HepG2 (cell line): ENCODE results near the gene TSC22D2. TPM values are rescaled to one million over a fixed set of nuclear protein-coding genes. Genes with fewer than 3 reads are reported as not detected.

Source experiments
- BHLHE40 ChIP-seq: IDR thresholded peaks from 2 replicates; pipeline ENCODE4 v1.6.1; 2011; ENCODE audit warnings: low read length, improper control_type of control experiment
- ETV5 ChIP-seq: IDR thresholded peaks from 2 replicates; pipeline ENCODE4 v1.6.1; 2018; ENCODE audit warnings: missing biosample characterization, missing genetic modification reagents, inconsistent platforms, borderline replicate concordance
- FOSL2 ChIP-seq: sonication (generic); formaldehyde crosslinking; IDR thresholded peaks from 2 replicates; pipeline ENCODE4 v1.4.0; 2020; ENCODE audit warnings: missing genetic modification reagents
- KAT7 ChIP-seq: IDR thresholded peaks from 2 replicates; pipeline ENCODE4 v1.6.1; 2018; ENCODE audit warnings: borderline replicate concordance, missing compliant biosample characterization
- KDM5B ChIP-seq: sonication (generic); formaldehyde crosslinking; IDR thresholded peaks from 2 replicates; pipeline ENCODE4 v1.4.0; 2020; ENCODE audit warnings: missing genetic modification reagents, mild to moderate bottlenecking, borderline replicate concordance
- NR2C2 ChIP-seq: sonication (generic); formaldehyde crosslinking; IDR thresholded peaks from 2 replicates; pipeline ENCODE4 v1.4.0; 2020; ENCODE audit warnings: missing genetic modification reagents, mild to moderate bottlenecking, moderate library complexity, borderline replicate concordance
- PPARG ChIP-seq: conservative IDR thresholded peaks from 2 replicates; pipeline ENCODE4 v1.6.1; 2016; ENCODE audit warnings: missing biosample characterization, missing genetic modification reagents
- RBM39 ChIP-seq: fragments of 200-400 bp; formaldehyde crosslinking; IDR thresholded peaks from one replicate; pipeline ENCODE4 v1.6.1; 2018; ENCODE audit warnings: antibody characterized with exemption, mild to moderate bottlenecking, low read depth, low read length; ENCODE audit not compliant: poor library complexity, severe bottlenecking
- RXRB ChIP-seq: IDR thresholded peaks from 2 replicates; pipeline ENCODE4 v1.6.1; 2016; ENCODE audit warnings: borderline replicate concordance, missing genetic modification reagents, missing compliant biosample characterization
- SAP130 ChIP-seq: IDR thresholded peaks from 2 replicates; pipeline ENCODE4 v1.6.1; 2016; ENCODE audit warnings: low read depth
- SATB2 ChIP-seq: sonication (generic); formaldehyde crosslinking; IDR thresholded peaks from 2 replicates; pipeline ENCODE4 v1.5.0; 2020; ENCODE audit warnings: missing genetic modification reagents
- TEAD2 ChIP-seq: sonication (generic); formaldehyde crosslinking; IDR thresholded peaks from 2 replicates; pipeline ENCODE4 v1.9.0; 2021; ENCODE audit warnings: missing genetic modification reagents
- ZMYM4 ChIP-seq: sonication (generic); formaldehyde crosslinking; IDR thresholded peaks from 2 replicates; pipeline ENCODE4 v1.8.1; 2023; ENCODE audit warnings: mild to moderate bottlenecking, missing genetic modification reagents
- ZNF3 ChIP-seq: IDR thresholded peaks from 2 replicates; pipeline ENCODE4 v1.7.0; 2017; ENCODE audit warnings: inconsistent platforms
- ZNF430 ChIP-seq: sonication (generic); formaldehyde crosslinking; IDR thresholded peaks from 2 replicates; pipeline ENCODE4 v1.9.0; 2021; ENCODE audit warnings: mild to moderate bottlenecking, missing genetic modification reagents
- polyA plus RNA-seq, 8 experiments: library from polyadenylated mRNA; depleted of rRNA in 3 of 8; stranded (reverse) in 7 of 8; unstranded in 1 of 8; fragments of >200 nt; fragmentation: Illumina TruSeq in 4 of 8; extraction: Trizol in 4 of 8; gene quantifications; 2 replicates each; pipeline versions ENCODE4 v1.2.1 to v1.2.3, GENCODE V29; 2011 to 2016; ENCODE audit warnings: low read depth in 4 of 8, missing spikeins in 1 of 8, mixed read lengths in 1 of 8; ENCODE audit not compliant: insufficient read depth in 1 of 8
- total RNA-seq, 5 experiments: library from RNA; depleted of rRNA; stranded (reverse); fragments of >200 nt; fragmentation: Illumina TruSeq; extraction: Trizol; gene quantifications; 2 replicates each; pipeline ENCODE4 v1.2.3, GENCODE V29; 2016; ENCODE audit warnings: low read depth in 1 of 5
- TF ChIP-seq, protein P1 (sequence below), 2 experiments: sonication (generic) in 1 of 2; formaldehyde crosslinking in 1 of 2; IDR thresholded peaks; 2 replicates each; pipeline versions ENCODE4 v1.5.1 to v1.6.1; 2011 to 2020; ENCODE audit warnings: borderline replicate concordance in 1 of 2, low read depth in 1 of 2, low read length in 1 of 2, mild to moderate bottlenecking in 1 of 2, missing genetic modification reagents in 1 of 2, moderate library complexity in 1 of 2
- TF ChIP-seq, protein P2 (sequence below): sonication (generic); formaldehyde crosslinking; IDR thresholded peaks from 2 replicates; pipeline ENCODE4 v1.4.0; 2020; ENCODE audit warnings: mild to moderate bottlenecking, missing genetic modification reagents
- TF ChIP-seq, protein P3 (sequence below): sonication (generic); formaldehyde crosslinking; IDR thresholded peaks from 2 replicates; pipeline ENCODE4 v1.4.0; 2020; ENCODE audit warnings: low read depth, mild to moderate bottlenecking, missing genetic modification reagents
- TF ChIP-seq, protein P4 (sequence below): IDR thresholded peaks from 2 replicates; pipeline ENCODE4 v1.6.1; 2016; ENCODE audit warnings: missing compliant biosample characterization, missing genetic modification reagents, borderline replicate concordance
- TF ChIP-seq, protein P5 (sequence below): IDR thresholded peaks from 2 replicates; pipeline ENCODE4 v1.6.1; 2016
- TF ChIP-seq, protein P6 (sequence below): IDR thresholded peaks from 2 replicates; pipeline ENCODE4 v1.6.1; 2016; ENCODE audit warnings: low read depth

Gene TSC22D2
- total and polyA plus RNA-seq, 2 of the 13 experiments (the other 11 are each of a cell fraction or from before 2014, with no cell fraction given): 4.6 to 8.2 TPM

DNA sequence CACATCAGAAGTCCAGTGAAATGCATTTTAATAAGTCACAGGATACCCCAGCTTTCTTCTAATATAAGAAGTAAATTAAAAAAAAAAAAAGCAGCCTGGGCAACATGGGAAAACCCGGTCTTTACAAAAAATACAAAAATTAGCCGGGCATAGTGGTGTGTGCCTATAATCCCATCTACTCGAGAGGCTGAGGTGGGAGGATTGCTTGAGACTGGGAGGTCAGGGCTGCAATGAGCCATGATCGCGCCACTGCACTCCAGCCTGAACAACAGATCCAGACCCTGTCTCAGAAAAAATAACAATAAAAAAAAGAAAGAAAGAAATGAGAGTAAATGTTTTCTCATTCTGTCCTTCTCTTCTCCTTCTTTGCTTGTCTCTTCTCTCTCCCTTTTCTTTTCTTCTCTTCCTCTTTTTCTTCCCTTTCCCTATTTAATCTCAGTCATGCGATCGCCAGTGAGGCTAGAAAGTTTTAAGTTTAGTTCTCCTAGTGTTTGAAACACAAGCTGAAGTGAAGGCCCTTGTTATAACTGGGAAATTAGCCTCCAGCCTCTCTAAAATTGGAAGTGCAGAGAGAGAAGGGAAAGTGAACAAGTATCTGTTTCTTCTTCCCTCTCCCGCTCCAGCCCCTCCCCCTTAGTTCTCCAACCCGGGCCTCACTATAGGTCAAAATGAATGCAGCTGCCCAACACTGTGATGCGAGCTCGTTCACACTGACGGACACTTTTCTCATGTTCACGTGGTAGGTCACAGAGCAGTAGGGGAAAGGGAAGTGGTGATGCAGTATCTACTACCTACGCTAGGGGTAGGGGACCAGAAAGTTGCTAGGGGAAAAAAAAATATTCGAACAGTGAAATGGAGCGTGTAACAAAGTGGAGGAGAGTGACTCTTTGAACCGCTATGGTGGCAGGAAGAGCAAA, 23.5 kb upstream of the TSC22D2 start (continued):
- TF ChIP-seq, protein P1, sequence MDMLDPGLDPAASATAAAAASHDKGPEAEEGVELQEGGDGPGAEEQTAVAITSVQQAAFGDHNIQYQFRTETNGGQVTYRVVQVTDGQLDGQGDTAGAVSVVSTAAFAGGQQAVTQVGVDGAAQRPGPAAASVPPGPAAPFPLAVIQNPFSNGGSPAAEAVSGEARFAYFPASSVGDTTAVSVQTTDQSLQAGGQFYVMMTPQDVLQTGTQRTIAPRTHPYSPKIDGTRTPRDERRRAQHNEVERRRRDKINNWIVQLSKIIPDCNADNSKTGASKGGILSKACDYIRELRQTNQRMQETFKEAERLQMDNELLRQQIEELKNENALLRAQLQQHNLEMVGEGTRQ (IDR thresholded peaks at IDR 0.05; ENCODE audit: low read depth, low read length): peak; percentile 37; the same call in 1 of the 2 replicates
- TF ChIP-seq, protein P1 (CRISPR knock-in tag; IDR thresholded peaks at IDR 0.05; ENCODE audit: borderline replicate concordance): no peak; the same call in 1 of the 2 replicates
- TF ChIP-seq, protein P2, sequence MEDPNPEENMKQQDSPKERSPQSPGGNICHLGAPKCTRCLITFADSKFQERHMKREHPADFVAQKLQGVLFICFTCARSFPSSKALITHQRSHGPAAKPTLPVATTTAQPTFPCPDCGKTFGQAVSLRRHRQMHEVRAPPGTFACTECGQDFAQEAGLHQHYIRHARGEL: no peak
- TF ChIP-seq RBM39 (no peak), TEAD2 (CRISPR knock-in tag) (no peak), FOSL2 (CRISPR knock-in tag) (0 out of 2 replicates have a peak, but pooled peaks have one; percentile 25), SATB2 (CRISPR knock-in tag) (no peak), BHLHE40 (no peak), ZNF3 (no peak), KAT7 (no peak), SAP130 (peak; percentile 58), NR2C2 (0 out of 2 replicates have a peak, but pooled peaks have one; percentile 27), KDM5B (CRISPR knock-in tag) (no peak), RXRB (peak; percentile 95), ETV5 (CRISPR knock-in tag) (no peak), ZMYM4 (CRISPR knock-in tag) (peak; percentile 82), ZNF430 (CRISPR knock-in tag) (no peak), PPARG (CRISPR knock-in tag) (peak; percentile 98)
- TF ChIP-seq, protein P3, sequence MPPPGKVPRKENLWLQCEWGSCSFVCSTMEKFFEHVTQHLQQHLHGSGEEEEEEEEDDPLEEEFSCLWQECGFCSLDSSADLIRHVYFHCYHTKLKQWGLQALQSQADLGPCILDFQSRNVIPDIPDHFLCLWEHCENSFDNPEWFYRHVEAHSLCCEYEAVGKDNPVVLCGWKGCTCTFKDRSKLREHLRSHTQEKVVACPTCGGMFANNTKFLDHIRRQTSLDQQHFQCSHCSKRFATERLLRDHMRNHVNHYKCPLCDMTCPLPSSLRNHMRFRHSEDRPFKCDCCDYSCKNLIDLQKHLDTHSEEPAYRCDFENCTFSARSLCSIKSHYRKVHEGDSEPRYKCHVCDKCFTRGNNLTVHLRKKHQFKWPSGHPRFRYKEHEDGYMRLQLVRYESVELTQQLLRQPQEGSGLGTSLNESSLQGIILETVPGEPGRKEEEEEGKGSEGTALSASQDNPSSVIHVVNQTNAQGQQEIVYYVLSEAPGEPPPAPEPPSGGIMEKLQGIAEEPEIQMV: no peak
- TF ChIP-seq, protein P4, sequence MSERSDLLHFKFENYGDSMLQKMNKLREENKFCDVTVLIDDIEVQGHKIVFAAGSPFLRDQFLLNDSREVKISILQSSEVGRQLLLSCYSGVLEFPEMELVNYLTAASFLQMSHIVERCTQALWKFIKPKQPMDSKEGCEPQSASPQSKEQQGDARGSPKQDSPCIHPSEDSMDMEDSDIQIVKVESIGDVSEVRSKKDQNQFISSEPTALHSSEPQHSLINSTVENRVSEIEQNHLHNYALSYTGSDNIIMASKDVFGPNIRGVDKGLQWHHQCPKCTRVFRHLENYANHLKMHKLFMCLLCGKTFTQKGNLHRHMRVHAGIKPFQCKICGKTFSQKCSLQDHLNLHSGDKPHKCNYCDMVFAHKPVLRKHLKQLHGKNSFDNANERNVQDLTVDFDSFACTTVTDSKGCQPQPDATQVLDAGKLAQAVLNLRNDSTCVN: no peak
- TF ChIP-seq, protein P5, sequence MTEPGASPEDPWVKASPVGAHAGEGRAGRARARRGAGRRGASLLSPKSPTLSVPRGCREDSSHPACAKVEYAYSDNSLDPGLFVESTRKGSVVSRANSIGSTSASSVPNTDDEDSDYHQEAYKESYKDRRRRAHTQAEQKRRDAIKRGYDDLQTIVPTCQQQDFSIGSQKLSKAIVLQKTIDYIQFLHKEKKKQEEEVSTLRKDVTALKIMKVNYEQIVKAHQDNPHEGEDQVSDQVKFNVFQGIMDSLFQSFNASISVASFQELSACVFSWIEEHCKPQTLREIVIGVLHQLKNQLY (CRISPR knock-in tag): peak; percentile 92
- TF ChIP-seq, protein P6, sequence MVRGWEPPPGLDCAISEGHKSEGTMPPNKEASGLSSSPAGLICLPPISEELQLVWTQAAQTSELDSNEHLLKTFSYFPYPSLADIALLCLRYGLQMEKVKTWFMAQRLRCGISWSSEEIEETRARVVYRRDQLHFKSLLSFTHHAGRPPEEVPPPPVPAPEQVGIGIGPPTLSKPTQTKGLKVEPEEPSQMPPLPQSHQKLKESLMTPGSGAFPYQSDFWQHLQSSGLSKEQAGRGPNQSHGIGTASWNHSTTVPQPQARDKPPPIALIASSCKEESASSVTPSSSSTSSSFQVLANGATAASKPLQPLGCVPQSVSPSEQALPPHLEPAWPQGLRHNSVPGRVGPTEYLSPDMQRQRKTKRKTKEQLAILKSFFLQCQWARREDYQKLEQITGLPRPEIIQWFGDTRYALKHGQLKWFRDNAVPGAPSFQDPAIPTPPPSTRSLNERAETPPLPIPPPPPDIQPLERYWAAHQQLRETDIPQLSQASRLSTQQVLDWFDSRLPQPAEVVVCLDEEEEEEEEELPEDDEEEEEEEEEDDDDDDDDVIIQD (CRISPR knock-in tag): peak; percentile 62; the same call in 1 of the 2 replicates
